ENCODE results near the gene CLNK. TPM values are rescaled to one million over a fixed set of nuclear protein-coding genes. Genes with fewer than 3 reads are reported as not detected.
"Not testable (repeated sequence)": the region's sequence is repeated elsewhere in the genome, so short reads cannot be mapped to it uniquely, and the experiment has no call there.

CLNK gene
- total RNA-seq, 4 donors from 2014 or later = 0.19 TPM; not detected in 3

GRCh38 chr4:10622728-10623127 lies 61.8 kb downstream of the CLNK start:
- Histone ChIP-seq H3K4me1 (no peaks in the 10 kb centered on the region), H3K36me3 (no peaks in the 10 kb centered on the region), H3K4me3 (no peak overlapping the region), H3K9me3 (no peaks in the 10 kb centered on the region), H3K27ac (no peak overlapping the region), H3K27me3 (peaks cover 0 to 5% (median 0%) of the 10 kb centered on the region in 4 donors)
- intact Hi-C loops (cut with DNase I) = no loop called here
- DNase-seq = no peak
- 85 to 88% methylated on average over 2 of the region's 2 CpGs for WGBS, 2 donors
- no peak for TF ChIP-seq POLR2A (IDR thresholded peaks at IDR 0.05)
- TF ChIP-seq, protein P1, sequence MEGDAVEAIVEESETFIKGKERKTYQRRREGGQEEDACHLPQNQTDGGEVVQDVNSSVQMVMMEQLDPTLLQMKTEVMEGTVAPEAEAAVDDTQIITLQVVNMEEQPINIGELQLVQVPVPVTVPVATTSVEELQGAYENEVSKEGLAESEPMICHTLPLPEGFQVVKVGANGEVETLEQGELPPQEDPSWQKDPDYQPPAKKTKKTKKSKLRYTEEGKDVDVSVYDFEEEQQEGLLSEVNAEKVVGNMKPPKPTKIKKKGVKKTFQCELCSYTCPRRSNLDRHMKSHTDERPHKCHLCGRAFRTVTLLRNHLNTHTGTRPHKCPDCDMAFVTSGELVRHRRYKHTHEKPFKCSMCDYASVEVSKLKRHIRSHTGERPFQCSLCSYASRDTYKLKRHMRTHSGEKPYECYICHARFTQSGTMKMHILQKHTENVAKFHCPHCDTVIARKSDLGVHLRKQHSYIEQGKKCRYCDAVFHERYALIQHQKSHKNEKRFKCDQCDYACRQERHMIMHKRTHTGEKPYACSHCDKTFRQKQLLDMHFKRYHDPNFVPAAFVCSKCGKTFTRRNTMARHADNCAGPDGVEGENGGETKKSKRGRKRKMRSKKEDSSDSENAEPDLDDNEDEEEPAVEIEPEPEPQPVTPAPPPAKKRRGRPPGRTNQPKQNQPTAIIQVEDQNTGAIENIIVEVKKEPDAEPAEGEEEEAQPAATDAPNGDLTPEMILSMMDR (IDR thresholded peaks at IDR 0.05) = peak in 2 of 6 experiments; percentile 19 to 22

DNA sequence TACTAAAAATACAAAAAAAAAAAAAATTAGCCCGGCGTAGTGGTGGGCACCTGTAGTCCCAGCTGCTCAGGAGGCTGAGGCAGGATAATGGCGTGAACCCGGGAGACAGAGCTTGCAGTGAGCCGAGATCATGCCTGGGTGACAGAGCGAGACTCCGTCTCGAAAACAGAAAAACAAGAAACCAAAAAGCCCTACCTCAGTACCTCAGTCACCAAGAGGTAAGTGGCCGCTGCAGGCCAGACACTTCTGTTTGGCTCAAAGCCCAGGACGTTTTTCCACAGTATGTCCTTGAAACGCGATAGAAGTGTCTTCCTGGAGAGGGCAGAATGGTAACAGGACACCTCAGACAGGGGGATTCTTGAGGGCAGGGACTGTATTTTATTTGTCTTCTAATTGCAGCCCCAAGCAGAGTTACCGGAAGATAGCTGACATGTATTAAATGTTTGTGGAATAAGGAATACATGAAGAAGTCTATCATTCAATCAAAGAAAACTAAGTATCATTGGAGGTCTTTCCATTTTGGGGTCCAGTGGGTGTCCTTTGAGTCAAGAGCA lies 63.6 kb downstream of the CLNK start:
- Histone ChIP-seq H3K27me3 (peaks cover 0 to 5% (median 0%) of the 10 kb centered on the region in 4 donors), H3K27ac (no peak overlapping the region), H3K4me1 (no peaks in the 10 kb centered on the region), H3K9me3 (no peaks in the 10 kb centered on the region), H3K36me3 (no peaks in the 10 kb centered on the region), H3K4me3 (no peak overlapping the region)
- WGBS, 2 donors = 71 to 86% methylated on average over 10 to 13 of the region's 13 CpGs
- intact Hi-C loops (cut with DNase I) = no loop called here
- DNase-seq = no peak
- TF ChIP-seq POLR2A (IDR thresholded peaks at IDR 0.05) = no peak
- TF ChIP-seq, protein P1 (IDR thresholded peaks at IDR 0.05) = no peak

DNA sequence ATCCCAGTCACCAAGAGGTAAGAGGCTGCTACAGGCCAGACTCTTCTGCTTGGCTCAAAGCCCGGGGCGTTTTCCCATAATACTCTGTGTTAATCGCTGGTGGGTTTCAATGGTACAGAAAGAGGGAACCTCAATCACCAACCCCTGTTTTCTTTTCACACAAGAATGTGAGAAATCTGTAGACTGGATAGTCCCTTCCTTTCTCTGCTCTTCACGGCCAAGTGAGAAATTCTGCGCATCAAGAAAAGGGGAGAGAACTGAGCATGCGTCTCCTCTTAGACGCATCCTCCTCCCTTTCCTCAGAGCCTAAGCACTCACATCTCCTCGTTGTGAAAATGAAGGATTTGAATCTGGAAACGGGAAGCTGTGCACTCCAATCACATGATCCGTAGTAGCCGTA lies 64.7 kb downstream of the CLNK start:
- no peak overlapping the region for H3K4me3 ChIP-seq
- no peak for DNase-seq
- no peaks in the 10 kb centered on the region for H3K36me3 ChIP-seq
- TF ChIP-seq, protein P1 (IDR thresholded peaks at IDR 0.05) = no peak
- TF ChIP-seq POLR2A (IDR thresholded peaks at IDR 0.05) = no peak
- H3K4me1 ChIP-seq = no peaks in the 10 kb centered on the region
- no peak overlapping the region for H3K27ac ChIP-seq
- WGBS, 2 donors = 81 to 86% methylated on average over 11 of the region's 11 CpGs
- intact Hi-C loops (cut with DNase I) = no loop called here
- H3K9me3 ChIP-seq = no peaks in the 10 kb centered on the region
- peaks cover 0 to 8% (median 0%) of the 10 kb centered on the region in 4 donors for H3K27me3 ChIP-seq

DNA sequence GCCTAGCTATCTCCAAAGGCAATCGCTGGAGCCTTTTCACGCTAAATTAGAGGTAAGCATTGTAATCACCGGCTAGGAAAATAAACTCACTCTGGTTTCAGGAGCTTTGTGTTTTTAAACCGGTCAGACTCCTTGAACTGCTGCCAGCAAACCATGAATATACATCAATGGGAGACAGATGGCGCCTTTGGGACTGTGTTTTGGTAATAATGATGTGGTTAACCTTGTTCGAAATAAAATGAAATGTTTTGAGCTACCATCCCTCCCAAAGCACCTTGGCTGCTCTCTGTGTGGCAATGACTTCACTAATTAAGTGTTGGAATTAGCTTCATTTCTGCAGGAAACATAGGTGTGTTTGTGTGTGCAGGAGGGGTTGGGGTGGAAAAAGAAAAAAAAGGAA lies 65.3 kb downstream of the CLNK start:
- H3K4me3 ChIP-seq = no peak overlapping the region
- no peaks in the 10 kb centered on the region for H3K9me3 ChIP-seq
- no peaks in the 10 kb centered on the region for H3K36me3 ChIP-seq
- H3K27me3 ChIP-seq = peaks cover 0 to 8% (median 0%) of the 10 kb centered on the region in 4 donors
- H3K4me1 ChIP-seq = no peaks in the 10 kb centered on the region
- WGBS, 2 donors = 19 to 21% methylated on average over 6 of the region's 6 CpGs
- no peak overlapping the region for H3K27ac ChIP-seq
- intact Hi-C loops (cut with DNase I) = no loop called here
- no peak for DNase-seq
- TF ChIP-seq, protein P1 (IDR thresholded peaks at IDR 0.05) = no peak
- no peak for TF ChIP-seq POLR2A (IDR thresholded peaks at IDR 0.05)

- H3K27me3 ChIP-seq, H3K27ac ChIP-seq: not testable (repeated sequence)
- 79 to 97% methylated on average over 8 of the region's 8 CpGs for WGBS, 2 donors
Observed at GRCh38 chr4:10614926-10615325, 69.6 kb downstream of the CLNK start.

More at GRCh38 chr4:10614926-10615325, 69.6 kb downstream of the CLNK start:
- H3K4me1 ChIP-seq; H3K9me3 ChIP-seq; H3K4me3 ChIP-seq; DNase-seq; intact Hi-C loops (cut with DNase I); H3K36me3 ChIP-seq: not testable (repeated sequence)

Measured in esophagus squamous epithelium (tissue), 5 donors.